GM18499 (cell line): ENCODE data around the gene PARD3B.

Source experiments
- ATAC-seq: cut with Tn5 transposase; IDR thresholded peaks from one replicate; pipeline ENCODE4 v1.9.1; 2021; ENCODE audit warnings: moderate number of reproducible peaks; ENCODE audit not compliant: insufficient read depth, unreplicated experiment

PARD3B gene

GRCh38 chr2:205590759-205591158 is 1045.5 kb downstream of the PARD3B start:
- ATAC-seq: no peak

DNA sequence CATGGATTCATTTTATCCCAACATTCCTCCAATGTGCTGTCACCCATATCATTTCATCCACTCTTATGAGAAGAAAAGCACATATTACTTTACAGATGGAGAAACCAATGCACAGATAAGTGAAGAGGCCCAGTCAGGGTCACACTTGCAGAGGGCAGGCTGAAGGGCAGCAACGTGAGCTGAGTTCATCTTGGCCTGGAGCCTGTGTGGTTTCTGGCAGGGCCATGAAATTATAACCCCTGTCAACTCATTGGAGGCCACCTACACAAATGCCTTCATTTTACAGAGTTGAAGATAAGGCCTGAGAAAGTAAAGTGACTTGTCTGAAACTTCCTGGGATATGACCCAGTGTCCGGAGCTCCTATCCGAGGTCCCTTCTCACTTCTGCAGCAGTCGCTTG is 1048.6 kb downstream of the PARD3B start:
- ATAC-seq: no peak

DNA sequence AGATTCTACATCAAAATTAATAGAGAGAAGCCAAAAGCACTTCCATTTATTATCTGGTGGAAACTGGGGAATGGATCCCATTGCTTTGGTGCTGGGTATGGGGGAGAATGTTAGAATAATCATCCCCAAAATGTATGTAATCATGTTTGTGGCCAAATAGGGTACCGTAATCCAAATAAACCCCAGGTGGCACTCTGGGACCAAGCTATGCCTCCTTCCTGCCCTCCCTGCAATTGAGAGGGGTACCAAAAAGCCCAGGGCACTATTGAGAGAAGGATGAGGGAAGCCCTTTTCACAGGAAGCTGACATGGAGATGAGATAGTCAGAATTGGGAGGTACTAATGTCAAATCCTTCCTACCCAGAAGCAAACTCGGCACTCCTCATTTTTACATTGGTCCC is 1051.3 kb downstream of the PARD3B start:
- ATAC-seq: no peak

DNA sequence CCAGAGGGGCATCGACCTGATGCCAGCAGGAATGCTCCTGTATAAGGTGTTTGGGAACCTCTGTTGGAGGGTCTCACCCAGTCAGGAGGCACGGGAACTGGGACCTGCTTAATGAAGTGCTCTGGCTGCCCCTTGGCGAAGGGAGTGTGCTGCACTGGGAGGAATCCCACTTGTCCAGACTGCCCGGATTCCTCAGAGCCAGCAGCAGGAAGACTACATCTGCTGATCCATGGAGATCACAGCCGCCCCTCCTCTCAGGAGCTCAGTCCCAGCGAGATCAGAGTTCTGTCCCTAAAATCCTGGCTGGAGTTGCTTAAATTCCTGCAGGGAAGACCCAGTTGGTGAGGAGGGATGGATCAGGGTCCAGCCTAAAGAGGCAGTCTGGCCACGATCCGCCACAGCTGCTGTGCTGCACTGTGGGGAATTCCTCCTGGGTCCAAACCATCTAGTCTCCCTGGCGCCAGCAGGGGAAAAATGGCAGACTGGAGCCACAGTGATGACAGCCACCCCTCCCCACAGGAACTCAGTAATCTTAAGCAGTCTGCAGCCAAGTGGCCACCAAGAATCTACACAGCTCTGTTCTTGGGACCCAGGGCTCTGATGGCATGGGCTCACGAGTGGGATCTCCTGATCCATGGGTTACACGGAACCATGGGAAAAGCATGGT is 1060.5 kb downstream of the PARD3B start:
- no peak for ATAC-seq

DNA sequence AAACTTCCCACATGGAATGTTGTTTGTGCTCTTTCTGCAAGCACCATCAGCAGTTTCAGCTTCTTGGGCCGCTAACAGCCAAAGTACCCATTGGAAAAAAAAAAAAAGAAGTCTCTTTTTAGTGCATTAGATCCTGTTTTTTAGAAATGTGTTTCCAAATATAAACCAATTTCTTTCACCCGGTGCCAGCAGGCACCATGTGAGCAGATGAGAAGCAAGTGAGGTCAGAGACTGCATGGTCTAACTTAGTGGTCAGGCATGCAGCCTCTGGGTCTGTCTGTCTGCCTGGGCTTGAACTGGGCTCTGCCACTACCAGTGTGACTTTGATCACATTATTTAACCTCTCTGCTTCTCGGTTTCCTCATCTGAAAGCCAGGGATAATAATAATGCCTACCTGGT is 1061.9 kb downstream of the PARD3B start:
- ATAC-seq: no peak

GRCh38 chr2:205609113-205609512 is 1063.8 kb downstream of the PARD3B start:
- no peak for ATAC-seq

DNA sequence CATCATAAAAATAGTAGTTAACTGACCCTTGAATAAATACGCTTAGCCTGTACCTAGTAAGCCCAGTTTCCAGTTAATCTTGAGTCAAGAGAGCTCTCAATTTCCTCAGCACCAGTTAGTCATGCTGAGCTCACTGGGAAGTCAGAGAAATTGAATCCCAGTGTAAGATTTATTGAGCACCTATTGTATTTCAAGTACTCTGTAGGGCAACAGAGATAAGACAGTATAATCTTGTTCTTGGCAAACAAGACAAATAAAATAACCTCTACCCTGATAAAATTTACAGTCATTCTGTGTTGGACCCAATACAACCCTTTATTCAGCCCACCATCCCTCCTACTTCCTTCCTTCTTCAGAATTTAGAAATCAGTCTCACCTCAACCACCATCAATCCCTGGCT is 1065.2 kb downstream of the PARD3B start:
- ATAC-seq: no peak

GRCh38 chr2:205612636-205613035 is 1067.4 kb downstream of the PARD3B start:
- ATAC-seq: no peak

DNA sequence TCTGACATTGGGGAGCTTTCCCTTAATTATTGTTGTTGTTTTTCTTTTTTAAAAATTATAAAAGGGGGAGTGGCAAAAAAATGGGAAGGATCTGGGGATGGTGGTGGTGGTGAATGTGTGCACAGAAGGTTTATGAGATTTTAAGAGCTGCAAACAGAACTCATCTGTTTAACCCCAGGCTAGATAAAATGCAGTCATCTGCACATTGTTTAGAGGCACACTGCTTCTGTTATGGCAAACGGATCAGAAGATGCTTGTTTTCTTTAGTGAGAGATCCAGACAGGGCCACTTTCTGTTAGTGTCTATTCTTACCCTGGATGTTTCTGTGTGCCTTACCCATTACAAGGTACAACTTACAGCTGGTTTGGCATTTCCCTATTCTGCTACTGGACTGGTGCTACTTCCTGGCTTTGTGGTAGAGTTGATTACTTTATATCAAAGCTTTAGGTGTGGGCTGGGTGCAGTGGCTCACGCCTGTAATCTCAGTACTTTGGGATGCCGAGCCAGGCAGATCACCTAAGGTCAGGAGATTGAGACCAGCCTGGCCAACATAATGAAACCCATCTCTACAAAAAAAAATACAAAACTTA is 1068.8 kb downstream of the PARD3B start:
- no peak for ATAC-seq

GRCh38 chr2:205614965-205615364 is 1069.7 kb downstream of the PARD3B start:
- no peak for ATAC-seq

- no peak for ATAC-seq
Measured at GRCh38 chr2:205617905-205618304, 1072.6 kb downstream of the PARD3B start.

DNA sequence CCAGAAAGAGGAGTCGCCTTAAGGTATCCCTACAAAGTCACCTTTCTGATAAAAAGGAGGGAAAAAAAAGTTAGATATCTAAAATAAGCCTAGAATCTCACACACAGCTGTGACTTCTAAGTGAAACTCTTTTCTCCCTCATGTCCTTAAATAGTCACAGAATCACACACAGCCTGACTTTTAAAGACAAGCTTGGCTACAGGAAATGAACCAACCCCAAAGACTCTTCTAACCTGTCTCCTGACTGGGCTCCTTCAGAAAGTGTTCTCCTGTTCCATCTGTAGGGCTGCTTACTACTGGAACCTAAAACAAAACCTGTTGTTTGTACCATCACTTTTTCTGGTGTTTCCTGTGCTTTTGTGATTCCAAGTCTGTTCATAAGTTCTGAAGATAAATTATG is 1074.3 kb downstream of the PARD3B start:
- ATAC-seq: no peak

DNA sequence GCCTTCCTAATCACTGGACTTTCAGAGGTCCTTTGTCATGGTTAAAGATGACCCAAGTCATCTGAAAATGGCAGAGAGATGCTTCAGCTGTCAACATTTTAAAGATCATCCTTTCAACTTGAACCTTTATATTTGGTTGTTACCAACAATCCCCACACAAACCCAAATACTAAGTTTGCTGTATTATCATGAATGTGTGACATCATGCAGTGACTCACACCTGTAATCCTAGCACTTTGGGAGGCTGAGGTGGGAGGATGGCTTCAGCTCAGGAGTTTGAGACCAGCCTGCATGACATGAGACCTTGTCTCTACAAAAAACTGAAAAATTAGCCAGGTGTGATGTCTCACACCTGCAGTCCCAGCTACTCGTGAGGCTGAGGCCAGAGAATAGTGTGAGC is 1081.8 kb downstream of the PARD3B start:
- ATAC-seq: no peak

DNA sequence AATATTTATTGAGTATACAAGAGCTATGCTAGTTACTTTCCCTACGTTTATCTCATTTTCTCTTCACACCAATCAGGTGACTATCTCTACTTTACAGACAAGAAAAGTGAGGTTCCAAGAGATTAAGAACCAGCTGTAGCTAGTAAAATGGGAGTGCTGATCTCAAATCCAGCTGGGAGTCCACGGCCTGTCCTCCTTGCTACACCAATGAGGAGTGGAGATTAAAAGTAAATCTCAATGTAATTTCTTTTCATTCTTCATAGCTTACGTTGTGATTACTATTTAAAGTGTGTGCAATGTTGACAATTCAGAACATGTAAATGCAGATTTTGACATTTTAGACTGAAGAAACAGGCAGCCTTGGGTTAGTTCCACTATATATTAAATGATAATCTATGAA is 1083.1 kb downstream of the PARD3B start:
- no peak for ATAC-seq

DNA sequence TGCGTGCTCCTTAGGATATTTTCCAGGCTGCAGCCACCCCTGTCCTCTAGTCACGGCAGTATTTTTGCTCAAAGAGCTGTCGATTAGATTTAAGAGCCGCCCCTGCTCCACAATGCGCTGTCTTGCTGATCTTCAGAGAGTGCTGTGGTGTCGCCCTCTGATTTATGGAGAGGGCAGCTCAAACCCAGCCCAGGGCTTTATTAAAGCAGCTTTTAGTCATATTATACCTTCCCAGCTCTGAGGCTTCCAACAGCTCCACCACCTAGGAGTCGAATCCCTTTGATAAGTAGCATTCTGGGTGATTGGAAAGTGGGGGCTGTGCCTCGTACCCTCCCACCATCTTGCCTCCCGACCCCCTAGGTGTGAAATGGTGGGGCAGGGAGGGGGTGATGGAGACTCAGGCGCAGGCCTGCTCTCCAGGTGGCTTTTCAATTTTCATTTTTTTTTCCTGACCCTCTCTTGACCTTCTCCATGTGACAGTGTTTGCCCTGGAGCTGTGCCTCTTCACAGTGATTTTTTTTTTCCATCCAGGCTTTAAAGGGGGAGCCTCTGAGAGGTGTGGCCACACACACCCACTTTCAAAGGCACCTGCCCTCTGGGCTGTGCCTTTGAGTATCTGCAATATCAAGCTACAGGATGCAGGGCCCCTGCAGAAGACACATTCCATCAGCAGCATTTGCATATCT is 1084.0 kb downstream of the PARD3B start:
- ATAC-seq: no peak

GRCh38 chr2:205633994-205634393 is 1088.7 kb downstream of the PARD3B start:
- ATAC-seq: no peak

- no peak for ATAC-seq
Measured at GRCh38 chr2:205636549-205637319, 1091.5 kb downstream of the PARD3B start.

GRCh38 chr2:205637320-205637602 is 1092.0 kb downstream of the PARD3B start:
- ATAC-seq: no peak

GRCh38 chr2:205637779-205638503 is 1092.7 kb downstream of the PARD3B start:
- no peak for ATAC-seq

DNA sequence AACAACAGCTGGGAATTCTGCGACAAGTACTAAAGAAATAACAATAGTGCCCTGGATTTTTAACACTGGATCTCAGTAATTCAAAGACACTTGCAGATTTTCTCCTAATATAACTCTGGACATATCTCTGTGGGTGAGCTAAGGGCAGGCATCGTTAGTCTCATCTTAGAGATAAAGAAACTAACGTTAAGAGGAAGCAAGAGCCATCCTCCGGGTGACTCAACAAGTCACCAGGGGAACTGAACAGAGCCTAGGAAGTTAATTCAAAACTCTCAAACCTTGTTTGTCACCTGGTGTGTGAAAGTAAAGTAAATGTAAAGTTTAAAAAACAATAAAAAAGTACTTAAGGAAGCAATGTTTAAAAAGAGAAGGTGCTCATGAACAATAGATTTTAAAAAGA is 1095.4 kb downstream of the PARD3B start:
- no peak for ATAC-seq
